ENCODE results near the gene MAP1S.

The MAP1S gene

DNA sequence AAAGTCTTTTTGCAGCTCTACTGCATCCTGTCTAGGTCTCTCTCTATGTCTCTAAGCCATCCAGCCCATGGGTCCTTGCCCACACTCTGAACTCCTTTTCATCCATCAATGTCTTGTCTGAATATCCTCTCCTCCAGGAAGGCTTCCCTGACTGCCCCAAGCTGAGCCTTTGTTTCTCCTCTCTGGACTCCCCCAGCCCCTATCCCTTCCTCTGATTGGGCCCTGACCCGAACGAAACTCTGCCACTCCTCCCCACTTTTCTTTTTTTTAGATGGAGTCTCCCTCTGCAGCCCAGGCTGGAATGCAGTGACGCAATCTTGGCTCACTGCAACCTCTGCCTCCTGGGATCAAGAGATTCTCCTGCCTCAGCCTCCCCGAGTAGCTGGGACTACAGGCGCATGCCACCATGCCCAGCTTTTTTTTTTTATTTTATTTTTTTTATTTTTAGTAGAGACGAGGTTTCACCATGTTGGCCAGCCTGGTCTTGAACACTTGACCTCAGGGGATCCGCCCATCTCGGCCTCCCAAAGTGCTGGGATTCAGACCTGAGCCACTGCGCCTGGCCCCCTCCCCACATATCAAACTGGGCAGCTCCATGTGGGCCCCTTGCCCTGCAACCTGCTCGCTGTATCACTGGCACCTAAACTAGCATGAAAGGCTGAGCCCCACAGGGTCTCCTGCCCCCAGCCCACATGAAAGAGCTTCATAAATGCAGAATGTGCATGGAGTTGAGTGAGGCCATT lies 30.3 kb upstream of the MAP1S start:
- DNase-seq (ENCODE audit: low spot score) = no peak

DNA sequence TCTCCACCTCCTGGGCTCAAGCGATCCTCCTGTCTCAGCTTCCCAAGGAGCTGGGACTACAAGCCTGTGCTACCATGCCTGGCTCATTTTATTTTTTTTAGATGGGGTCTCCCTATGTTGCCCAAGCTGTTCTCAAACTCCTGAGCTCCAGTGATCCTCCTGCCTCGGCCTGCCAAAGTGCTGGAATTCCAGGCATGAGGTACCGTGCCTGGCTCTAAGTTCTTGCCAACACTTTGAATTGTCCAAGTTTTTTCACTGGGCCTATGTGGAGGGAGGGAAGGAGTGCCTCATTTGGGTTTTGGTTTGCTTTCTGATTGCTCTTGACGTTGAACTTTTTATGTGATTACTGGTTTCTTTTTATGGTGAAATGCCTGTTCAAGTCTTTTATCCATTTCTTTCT lies 26.7 kb upstream of the MAP1S start:
- peak; percentile 3 for DNase-seq (ENCODE audit: low spot score)

DNA sequence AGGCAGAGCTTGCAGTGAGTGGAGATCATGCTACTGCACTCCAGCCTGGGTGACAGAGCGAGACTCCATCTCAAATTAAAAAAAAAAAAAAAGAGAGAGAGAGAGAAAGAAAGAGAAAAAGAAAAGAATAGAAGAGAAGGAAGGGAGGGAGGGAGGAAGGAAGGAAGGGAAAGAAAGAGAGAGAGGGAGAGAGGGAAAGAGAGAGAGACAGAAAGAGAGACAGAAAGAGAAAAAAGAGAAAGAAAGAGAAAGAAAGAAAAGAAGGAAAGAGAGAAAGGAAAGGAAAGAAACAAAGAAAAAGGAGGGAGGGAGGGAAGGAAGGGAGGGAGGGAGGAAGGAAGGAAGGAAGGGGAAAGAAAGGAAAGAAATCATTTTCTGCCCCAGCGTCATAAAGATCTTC lies 24.1 kb upstream of the MAP1S start:
- DNase-seq (ENCODE audit: low spot score) = no peak

DNA sequence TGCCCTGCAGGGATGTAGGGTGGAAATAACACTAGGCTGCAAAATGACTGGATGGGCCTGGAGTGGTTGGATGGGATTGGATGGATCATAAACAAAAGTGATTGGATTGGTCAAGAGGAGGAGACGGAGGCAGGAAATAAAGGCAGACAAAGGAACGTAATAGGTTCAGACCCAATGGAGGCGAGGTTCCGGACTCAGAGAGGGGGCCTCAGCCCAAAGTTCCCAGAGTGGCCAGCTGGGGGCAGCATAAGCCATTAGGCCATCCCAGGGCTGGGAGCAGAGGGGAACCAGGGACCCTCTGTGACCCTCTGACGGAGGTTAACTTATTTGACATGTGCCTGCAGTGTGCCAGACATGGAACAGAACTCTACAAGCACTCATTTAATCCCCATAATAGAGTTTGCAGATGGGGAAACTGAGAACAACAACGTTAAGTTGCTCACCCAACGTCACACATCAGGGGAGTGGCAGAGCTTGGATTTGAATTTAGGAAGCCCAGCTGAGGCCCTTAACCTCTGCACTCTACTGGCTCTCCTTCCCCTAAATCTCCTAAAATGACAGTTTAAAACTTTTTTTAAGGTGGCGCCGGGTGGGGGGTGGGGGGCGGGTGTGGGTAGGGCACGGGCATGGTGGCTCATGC lies 15.3 kb upstream of the MAP1S start:
- DNase-seq (ENCODE audit: low spot score) = peak; percentile 71

DNA sequence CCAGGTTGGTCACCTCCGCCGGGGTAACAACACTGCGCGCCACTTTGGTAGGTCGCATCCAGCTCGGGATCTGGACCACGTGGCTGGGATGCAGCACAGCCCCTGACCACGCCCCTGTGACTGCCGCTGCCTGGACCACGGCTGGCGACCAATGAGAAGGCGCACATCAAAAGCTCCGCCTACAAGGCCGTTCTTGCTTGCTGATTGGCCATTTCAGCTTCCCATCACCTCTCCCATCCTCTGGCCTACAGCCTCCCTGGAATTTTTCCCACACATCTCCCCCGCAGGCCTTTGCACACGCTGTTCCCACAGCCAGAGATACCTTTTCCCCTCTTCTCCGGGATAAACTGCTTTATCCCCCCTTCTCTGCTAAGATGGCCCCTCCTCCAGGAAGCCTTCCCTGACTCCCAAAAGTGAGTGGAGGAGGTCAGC lies 12.5 kb upstream of the MAP1S start:
- DNase-seq (ENCODE audit: low spot score) = peak; percentile 74

DNA sequence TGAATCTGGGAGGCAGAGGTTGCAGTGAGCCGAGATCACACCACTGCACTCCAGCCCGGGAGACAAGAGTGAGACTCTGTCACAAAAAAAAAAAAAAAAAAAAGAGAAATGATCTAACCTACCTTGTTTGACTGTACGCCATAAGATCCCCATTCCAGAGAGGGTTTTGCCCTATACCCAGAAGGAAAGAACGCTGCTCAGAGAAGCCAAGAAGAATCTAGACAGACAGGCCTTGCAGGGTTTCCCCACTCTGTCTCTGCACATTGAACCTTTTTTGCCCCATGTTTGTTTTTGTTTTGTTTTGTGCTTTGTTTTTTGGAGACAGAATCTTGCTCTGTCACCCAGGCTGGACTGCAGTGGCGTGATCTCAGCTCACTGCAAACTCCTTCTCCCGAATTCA lies 7.4 kb upstream of the MAP1S start:
- DNase-seq (ENCODE audit: low spot score) = no peak

DNA sequence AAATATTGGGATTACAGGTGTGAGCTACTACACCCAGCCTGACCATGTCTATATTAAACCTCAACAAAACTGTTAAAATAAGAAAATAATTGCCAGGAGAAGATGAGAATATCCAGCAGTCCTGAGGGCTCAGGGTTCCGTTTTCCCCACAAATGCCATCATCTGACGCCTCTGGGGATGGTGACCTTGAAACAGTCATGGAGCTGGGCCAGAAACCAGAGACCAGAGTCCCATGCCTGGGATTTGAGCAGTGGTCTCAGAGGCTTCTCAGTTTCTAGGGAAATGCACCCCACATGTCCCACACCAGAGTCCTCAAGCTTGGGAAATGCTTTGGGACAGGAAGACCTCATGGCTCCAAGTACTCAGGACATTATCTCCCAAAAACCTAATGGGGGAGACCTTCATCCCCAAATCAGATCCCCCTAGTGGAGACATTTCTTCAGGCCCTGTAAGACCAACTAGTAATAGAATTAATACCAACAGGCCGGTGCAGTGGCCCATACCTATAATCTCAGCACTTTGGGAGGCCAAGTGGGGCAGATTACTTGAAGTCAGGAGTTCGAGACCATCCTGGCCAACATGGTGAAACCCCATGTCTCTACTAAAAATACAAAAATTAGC lies 2.9 kb upstream of the MAP1S start:
- peak; percentile 12 for DNase-seq (ENCODE audit: low spot score)

DNA sequence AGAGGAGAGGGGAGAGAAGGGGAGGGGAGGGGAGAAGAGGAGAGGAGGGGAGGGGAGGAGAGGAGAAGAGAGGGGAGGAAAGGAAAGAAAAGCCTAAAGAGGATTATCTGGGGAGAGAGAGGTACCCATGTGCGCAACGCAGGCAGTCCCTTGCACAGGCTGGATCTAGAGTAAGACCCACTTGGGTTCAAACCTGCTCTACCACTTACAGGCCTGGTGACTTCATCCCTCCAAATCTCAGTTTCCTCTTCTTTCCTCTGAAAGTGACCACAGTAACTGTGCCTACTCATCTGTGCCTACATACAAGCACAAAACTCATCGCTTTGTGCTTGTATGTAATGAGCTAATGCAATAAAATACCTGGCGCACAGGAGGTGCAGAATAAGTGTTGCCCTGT lies 732 bp upstream of the MAP1S start:
- peak; percentile 2 for DNase-seq (ENCODE audit: low spot score)

DNA sequence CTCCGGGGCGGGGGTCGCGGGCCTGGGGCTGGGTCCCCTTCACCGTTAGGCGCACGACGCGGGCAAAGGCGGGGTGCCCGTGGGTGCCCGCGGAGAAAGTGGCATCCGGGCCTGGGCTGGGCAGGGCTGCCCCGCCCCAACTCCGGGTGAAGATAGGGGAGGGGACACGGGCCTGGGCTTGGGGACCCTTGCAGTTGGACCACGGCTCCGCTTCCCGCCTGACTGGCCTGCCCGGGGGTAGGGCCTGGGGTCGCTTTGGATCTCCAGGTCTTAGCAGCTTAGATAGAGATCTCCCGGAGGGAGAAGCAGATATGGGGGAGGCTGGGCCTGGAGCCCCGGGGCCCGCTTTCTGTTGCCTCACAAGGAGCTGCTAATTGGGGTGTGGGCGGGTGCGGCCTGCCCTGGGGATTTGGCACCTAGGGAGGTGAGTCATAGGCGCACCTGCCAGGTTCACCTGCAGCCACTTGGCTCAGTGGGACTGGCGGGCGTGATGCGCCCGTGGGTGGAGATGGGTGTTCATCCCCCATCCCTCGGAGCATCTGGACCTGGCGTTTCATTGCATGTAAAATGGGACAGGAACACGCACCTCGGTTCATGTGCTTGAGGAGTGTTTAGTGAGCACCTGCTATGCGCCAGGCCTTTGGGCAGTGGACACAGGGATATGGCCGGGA lies 585 bp downstream of the MAP1S start:
- peak; percentile 16 for DNase-seq (ENCODE audit: low spot score)

DNA sequence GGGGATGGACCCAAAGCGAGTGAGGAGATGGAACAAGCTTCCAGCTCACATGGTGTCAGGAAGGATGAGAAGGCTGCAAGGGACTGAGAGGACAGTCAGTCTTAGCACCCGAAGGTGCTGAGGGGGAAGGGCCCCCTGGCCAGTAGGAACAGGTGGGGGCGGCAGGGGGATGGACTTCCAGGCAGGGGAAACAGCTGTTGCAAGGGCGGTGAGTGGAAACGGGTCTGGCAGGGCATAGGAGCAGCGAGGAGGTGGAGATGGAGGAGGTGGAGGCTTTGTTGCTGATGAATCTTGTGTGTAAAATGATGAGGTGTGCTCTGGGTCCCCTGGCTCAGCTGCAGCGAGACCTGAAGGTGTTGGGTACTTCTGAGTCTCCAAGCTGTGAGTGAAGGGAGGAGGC lies 1.2 kb downstream of the MAP1S start:
- peak; percentile 13 for DNase-seq (ENCODE audit: low spot score)

DNA sequence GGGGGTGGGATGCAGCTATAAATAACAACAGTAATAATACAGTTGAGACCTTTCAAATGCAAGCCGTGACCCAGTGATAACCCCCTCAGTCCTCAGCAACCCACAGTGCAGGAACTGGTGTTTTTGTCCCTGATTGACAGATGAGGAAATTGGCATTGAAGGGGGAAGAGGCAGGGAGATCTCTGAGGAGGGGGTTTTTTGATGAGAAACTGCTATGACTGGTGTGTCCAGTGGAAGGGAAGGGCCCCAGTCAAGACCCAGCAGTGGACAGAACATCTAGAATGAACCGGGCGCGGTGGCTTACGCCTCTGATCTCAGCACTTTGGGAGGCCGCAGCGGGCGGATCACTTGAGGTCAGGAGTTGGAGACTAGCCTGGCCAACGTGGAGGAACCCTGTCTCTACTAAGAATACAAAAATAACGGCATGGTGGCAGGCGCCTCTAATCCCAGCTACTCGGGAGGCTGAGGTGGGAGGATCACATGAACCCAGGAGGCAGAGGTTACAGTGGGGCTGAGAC lies 1.9 kb downstream of the MAP1S start:
- DNase-seq (ENCODE audit: low spot score) = no peak

DNA sequence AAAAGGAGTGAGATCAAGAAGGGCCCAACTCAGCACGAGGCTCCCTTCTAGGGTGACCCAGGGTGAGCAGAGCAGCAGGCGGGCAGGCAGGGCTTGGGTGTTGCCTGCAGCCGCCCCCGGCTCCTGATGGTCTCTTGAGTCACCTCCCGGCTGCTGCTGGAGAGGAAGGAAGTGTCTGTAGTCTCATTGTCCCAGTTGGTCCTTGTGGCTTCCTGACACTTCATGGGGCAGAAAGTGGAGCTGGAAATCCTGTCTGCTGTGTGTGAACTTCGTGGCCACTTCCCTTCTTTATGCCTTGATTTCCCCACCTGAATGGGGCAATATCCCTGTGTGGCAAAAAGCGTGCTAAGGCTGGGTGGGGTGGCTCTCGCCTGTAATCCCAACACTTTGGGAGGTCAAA lies 2.5 kb downstream of the MAP1S start:
- peak; percentile 76 for DNase-seq (ENCODE audit: low spot score)

DNA sequence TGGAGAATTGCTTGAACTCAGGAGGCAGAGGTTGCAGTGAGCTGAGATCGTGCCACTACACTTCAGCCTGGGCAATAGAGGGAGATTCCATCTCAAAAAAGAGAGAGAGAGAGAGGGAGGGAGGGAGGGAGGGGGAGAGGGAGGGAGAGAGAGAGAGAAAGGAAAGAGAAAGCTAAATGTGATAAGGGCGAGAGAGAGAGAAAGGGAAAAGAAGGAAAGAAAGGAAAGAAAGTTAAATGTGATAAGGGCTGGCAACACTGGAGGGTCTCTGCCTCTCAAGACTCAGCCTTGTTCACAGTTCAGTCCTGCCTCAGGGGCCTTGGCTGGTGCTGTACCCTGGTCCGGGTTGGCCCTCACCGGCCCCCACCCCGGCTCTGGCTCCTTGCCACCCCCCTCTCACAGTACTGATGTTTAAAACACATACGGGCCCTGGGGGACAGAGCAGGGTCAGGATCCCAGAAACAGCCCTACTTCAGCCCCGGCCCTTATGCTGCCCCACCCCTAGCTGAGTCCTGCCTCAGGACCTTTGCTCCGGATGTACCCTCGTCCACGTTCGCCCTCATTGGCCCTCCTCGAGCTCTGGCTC lies 3.5 kb downstream of the MAP1S start:
- no peak for DNase-seq (ENCODE audit: low spot score)

DNA sequence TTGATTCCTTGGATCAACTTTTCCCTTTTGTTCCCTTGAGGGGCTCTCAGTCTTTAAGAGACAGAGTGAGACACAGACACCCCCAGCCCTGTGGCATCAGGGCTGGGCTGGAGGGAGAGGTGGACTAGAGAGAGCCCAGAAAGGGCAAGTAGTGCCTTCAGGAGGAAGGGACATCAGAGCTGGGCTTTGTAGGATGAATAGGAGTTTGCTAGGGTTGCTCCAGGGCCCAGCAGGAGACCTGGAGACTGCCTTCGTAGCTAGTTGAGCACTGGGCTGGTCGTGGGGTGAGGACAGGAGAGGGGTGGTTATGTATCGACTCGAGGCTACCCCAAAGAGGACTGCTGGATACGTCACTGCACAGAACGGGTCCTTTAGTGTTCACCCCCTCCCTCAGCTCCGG lies 5.4 kb downstream of the MAP1S start:
- DNase-seq (ENCODE audit: low spot score) = no peak

DNA sequence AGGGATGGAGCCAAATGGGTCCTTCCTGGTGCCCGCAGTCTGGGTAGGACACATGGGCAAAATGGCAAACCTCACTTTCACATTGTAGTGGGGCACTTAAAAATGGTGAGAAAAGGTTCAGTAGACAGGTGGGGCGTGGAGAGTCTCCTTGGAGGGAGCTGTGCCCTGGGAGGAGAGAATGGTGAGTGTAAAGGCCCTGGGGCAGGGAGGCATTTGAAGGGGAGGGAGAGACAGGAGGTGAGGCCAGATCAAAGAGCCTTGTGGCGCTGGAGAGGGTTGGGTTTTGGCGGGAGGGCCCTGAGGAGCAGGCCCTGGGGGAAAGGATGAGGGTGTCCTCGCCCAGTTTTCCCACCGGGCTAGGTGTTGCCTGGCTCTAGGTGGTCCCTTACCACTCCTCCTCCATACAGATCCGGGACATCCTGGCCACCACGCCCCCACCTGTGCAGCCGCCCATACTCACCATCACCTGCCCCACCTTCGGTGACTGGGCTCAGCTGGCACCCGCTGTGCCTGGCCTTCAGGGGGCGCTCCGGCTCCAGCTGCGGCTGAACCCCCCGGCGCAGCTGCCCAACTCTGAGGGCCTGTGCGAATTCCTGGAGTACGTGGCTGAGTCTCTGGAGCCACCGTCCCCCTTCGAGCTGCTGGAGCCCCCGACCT lies 6.3 kb downstream of the MAP1S start:
- no peak for DNase-seq (ENCODE audit: low spot score)

DNA sequence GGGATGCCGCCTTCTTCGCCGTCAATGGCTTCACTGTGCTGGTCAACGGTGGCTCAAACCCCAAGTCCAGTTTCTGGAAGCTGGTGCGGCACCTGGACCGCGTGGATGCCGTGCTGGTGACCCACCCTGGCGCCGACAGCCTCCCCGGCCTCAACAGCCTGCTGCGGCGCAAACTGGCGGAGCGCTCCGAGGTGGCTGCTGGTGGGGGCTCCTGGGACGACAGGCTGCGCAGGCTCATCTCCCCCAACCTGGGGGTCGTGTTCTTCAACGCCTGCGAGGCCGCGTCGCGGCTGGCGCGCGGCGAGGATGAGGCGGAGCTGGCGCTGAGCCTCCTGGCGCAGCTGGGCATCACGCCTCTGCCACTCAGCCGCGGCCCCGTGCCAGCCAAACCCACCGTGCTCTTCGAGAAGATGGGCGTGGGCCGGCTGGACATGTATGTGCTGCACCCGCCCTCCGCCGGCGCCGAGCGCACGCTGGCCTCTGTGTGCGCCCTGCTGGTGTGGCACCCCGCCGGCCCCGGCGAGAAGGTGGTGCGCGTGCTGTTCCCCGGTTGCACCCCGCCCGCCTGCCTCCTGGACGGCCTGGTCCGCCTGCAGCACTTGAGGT lies 7.0 kb downstream of the MAP1S start:
- no peak for DNase-seq (ENCODE audit: low spot score)

DNA sequence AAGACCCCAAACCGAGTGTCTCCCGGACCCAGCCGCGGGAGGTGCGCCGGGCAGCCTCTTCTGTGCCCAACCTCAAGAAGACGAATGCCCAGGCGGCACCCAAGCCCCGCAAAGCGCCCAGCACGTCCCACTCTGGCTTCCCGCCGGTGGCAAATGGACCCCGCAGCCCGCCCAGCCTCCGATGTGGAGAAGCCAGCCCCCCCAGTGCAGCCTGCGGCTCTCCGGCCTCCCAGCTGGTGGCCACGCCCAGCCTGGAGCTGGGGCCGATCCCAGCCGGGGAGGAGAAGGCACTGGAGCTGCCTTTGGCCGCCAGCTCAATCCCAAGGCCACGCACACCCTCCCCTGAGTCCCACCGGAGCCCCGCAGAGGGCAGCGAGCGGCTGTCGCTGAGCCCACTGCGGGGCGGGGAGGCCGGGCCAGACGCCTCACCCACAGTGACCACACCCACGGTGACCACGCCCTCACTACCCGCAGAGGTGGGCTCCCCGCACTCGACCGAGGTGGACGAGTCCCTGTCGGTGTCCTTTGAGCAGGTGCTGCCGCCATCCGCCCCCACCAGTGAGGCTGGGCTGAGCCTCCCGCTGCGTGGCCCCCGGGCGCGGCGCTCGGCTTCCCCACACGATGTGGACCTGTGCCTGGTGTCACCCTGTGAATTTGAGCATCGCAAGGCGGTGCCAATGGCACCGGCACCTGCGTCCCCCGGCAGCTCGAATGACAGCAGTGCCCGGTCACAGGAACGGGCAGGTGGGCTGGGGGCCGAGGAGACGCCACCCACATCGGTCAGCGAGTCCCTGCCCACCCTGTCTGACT lies 7.9 kb downstream of the MAP1S start:
- no peak for DNase-seq (ENCODE audit: low spot score)

DNA sequence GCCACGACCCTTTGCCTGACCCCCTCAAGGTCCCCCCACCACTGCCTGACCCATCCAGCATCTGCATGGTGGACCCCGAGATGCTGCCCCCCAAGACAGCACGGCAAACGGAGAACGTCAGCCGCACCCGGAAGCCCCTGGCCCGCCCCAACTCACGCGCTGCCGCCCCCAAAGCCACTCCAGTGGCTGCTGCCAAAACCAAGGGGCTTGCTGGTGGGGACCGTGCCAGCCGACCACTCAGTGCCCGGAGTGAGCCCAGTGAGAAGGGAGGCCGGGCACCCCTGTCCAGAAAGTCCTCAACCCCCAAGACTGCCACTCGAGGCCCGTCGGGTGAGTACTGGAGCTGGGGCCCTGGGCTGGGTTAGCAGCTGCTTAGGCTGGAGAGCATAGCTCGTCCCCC lies 8.6 kb downstream of the MAP1S start:
- no peak for DNase-seq (ENCODE audit: low spot score)

DNA sequence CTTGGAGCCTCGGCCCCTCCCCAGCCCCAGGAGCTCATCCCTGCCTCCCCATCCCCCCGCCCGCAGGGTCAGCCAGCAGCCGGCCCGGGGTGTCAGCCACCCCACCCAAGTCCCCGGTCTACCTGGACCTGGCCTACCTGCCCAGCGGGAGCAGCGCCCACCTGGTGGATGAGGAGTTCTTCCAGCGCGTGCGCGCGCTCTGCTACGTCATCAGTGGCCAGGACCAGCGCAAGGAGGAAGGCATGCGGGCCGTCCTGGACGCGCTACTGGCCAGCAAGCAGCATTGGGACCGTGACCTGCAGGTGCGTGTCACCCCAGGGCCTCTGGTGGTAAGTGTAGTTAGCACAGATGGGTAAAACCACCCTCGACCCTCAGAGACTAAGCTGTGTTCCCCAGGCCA lies 13.8 kb downstream of the MAP1S start:
- DNase-seq (ENCODE audit: low spot score) = no peak

DNA sequence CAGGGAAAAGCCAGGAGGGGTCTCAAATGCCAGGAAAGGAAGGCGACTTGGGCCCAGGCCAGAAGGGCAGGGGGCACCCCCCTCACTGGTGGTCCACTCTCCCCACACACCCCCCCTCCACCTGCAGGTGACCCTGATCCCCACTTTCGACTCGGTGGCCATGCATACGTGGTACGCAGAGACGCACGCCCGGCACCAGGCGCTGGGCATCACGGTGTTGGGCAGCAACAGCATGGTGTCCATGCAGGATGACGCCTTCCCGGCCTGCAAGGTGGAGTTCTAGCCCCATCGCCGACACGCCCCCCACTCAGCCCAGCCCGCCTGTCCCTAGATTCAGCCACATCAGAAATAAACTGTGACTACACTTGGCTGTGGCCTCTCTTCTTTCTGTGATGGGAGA lies 14.9 kb downstream of the MAP1S start:
- DNase-seq (ENCODE audit: low spot score) = no peak

DNA sequence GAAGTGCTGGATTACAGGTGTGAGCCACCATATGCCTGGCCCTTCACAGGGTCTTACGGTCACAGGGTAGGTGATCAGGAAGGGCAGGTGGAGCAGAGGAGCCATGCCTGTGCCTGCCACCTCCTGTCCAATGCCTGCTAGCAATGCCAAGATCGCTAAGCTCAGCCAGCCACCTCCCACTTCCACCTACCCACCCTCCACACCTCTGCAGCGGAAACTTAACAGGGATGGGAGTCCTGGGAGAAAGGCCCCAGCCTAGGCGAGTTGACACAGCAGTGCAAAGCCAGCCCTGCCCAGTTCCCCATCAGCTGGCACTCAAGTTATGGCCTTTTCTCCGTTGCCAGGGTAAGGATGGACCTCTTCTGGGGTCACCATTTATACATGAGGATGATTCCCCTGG lies 16.1 kb downstream of the MAP1S start:
- no peak for DNase-seq (ENCODE audit: low spot score)
